ENCODE measurements around the gene WDR48. TPM values are rescaled to one million over a fixed set of nuclear protein-coding genes. Genes with fewer than 3 reads are reported as not detected.

Gene WDR48
- total and polyA plus RNA-seq, 9 of the 15 experiments (the other 6 are each of a cell fraction or from before 2014, with no cell fraction given), result 26.6 to 70.6 (median 48.0) TPM

DNA sequence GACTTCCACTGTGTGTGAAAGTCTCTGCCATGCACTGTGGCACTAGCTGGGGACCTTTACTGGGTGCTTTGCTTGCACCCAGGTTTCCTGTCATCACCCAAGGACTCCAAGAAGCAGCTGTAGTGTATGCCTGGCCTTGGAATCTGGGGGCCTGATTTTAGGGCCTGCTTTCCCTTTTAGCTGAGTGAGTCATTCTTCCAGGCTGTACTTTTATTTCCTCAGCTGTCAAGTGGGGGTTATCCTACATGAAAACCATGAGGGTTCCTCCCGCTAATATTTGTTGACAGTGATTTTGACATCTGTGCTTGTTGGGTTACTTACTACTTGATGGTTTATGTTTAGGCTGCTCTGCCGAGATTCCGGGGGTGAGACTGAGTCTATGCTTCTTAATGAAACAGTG is 37.1 kb downstream of the WDR48 start (continued):
- TF ChIP-seq ZNF57 (CRISPR knock-in tag; IDR thresholded peaks at IDR 0.05), result no peak

DNA sequence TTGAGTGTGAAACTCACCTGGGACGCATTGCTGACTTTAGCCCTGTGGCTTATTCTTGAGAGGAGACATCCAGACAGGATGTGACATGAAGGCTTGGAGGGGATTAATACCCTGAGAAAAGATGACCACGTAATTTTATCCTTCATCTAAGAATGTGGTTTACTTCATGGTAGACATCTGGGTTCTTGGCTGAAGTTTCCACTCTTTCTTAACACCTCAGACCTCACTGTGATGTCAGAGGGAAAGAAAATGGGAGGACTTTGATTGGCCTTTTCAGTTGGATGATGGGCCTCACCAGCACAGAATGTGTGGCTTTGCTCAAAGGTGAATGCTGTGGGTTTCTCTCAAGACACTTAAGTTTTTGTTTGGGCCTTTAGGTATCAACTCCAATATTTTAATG is 39.1 kb downstream of the WDR48 start:
- DNase-seq (ENCODE audit: extremely low read depth in 1 of 4, low spot score in 3 of 4) (no peak), FAIRE-seq (no peak), ATAC-seq (no peak)
- Histone ChIP-seq H3K79me2 (ENCODE audit: control insufficient read depth, insufficient read depth, low read length) (no peaks in the 10 kb centered on the region), H3K36me3 (ENCODE audit: control insufficient read depth, insufficient read depth, low read length) (peaks cover 84% of the 10 kb centered on the region), H3K4me1 (replicated peaks in 1 of 2; ENCODE audit: control insufficient read depth in 2 of 2, insufficient read depth in 2 of 2, low read length in 2 of 2) (no peaks in the 10 kb centered on the region), H3K4me2 (ENCODE audit: insufficient read depth, low read length) (no peak overlapping the region), H3K9me1 (ENCODE audit: control insufficient read depth, insufficient read depth, low read length) (no peaks in the 10 kb centered on the region), H3K4me3 (no peak overlapping the region), H4K20me1 (replicated peaks; ENCODE audit: control insufficient read depth, insufficient read depth, low read length) (no peaks in the 10 kb centered on the region), H3K9me3 (replicated peaks; ENCODE audit: control insufficient read depth, insufficient read depth, low read depth, low read length) (no peaks in the 10 kb centered on the region), H3K27me3 (ENCODE audit: control insufficient read depth in 2 of 2, insufficient read depth in 2 of 2, low read length in 2 of 2) (no peaks in the 10 kb centered on the region), H3K9ac (ENCODE audit: insufficient read depth in 1 of 2, low read depth in 2 of 2, low read length in 2 of 2) (no peak overlapping the region), H3K27ac (ENCODE audit: extremely low read depth, low read depth, low read length) (no peak overlapping the region), H2AFZ (ENCODE audit: low read depth, low read length) (no peak overlapping the region)
- CTCF ChIA-PET (ENCODE audit: low intra/inter-chr PET ratio), result no interaction called here
- no TSS peak for BruUV-seq (replicated peaks)
- in situ Hi-C loops (cut with MboI) (no loop called here), intact Hi-C loops (cut with micrococcal nuclease) (no loop called here)
- POLR2A ChIA-PET, result no interaction called here
- WGBS (ENCODE audit: insufficient coverage, low coverage, missing lambda C conversion rate), result 70% methylated on average over 2 of the region's 2 CpGs
- TF ChIP-seq RB1 (IDR thresholded peaks at IDR 0.05; ENCODE audit: low read depth) (no peak), ZC3H4 (CRISPR knock-in tag; IDR thresholded peaks at IDR 0.05; ENCODE audit: borderline replicate concordance) (no peak), MCM2 (IDR thresholded peaks at IDR 0.05; ENCODE audit: low read depth) (no peak), U2AF2 (optimal IDR thresholded peaks at IDR 0.05; ENCODE audit: low read depth, low read length) (no peak)
- TF ChIP-seq, protein P1, sequence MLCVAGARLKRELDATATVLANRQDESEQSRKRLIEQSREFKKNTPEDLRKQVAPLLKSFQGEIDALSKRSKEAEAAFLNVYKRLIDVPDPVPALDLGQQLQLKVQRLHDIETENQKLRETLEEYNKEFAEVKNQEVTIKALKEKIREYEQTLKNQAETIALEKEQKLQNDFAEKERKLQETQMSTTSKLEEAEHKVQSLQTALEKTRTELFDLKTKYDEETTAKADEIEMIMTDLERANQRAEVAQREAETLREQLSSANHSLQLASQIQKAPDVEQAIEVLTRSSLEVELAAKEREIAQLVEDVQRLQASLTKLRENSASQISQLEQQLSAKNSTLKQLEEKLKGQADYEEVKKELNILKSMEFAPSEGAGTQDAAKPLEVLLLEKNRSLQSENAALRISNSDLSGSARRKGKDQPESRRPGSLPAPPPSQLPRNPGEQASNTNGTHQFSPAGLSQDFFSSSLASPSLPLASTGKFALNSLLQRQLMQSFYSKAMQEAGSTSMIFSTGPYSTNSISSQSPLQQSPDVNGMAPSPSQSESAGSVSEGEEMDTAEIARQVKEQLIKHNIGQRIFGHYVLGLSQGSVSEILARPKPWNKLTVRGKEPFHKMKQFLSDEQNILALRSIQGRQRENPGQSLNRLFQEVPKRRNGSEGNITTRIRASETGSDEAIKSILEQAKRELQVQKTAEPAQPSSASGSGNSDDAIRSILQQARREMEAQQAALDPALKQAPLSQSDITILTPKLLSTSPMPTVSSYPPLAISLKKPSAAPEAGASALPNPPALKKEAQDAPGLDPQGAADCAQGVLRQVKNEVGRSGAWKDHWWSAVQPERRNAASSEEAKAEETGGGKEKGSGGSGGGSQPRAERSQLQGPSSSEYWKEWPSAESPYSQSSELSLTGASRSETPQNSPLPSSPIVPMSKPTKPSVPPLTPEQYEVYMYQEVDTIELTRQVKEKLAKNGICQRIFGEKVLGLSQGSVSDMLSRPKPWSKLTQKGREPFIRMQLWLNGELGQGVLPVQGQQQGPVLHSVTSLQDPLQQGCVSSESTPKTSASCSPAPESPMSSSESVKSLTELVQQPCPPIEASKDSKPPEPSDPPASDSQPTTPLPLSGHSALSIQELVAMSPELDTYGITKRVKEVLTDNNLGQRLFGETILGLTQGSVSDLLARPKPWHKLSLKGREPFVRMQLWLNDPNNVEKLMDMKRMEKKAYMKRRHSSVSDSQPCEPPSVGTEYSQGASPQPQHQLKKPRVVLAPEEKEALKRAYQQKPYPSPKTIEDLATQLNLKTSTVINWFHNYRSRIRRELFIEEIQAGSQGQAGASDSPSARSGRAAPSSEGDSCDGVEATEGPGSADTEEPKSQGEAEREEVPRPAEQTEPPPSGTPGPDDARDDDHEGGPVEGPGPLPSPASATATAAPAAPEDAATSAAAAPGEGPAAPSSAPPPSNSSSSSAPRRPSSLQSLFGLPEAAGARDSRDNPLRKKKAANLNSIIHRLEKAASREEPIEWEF (CRISPR knock-in tag; IDR thresholded peaks at IDR 0.05), result no peak
- TF ChIP-seq, protein P2, sequence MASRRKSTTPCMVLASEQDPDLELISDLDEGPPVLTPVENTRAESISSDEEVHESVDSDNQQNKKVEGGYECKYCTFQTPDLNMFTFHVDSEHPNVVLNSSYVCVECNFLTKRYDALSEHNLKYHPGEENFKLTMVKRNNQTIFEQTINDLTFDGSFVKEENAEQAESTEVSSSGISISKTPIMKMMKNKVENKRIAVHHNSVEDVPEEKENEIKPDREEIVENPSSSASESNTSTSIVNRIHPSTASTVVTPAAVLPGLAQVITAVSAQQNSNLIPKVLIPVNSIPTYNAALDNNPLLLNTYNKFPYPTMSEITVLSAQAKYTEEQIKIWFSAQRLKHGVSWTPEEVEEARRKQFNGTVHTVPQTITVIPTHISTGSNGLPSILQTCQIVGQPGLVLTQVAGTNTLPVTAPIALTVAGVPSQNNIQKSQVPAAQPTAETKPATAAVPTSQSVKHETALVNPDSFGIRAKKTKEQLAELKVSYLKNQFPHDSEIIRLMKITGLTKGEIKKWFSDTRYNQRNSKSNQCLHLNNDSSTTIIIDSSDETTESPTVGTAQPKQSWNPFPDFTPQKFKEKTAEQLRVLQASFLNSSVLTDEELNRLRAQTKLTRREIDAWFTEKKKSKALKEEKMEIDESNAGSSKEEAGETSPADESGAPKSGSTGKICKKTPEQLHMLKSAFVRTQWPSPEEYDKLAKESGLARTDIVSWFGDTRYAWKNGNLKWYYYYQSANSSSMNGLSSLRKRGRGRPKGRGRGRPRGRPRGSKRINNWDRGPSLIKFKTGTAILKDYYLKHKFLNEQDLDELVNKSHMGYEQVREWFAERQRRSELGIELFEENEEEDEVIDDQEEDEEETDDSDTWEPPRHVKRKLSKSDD (conservative IDR thresholded peaks at IDR 0.05; ENCODE audit: low read length), result no peak
- TF ChIP-seq, protein P3, sequence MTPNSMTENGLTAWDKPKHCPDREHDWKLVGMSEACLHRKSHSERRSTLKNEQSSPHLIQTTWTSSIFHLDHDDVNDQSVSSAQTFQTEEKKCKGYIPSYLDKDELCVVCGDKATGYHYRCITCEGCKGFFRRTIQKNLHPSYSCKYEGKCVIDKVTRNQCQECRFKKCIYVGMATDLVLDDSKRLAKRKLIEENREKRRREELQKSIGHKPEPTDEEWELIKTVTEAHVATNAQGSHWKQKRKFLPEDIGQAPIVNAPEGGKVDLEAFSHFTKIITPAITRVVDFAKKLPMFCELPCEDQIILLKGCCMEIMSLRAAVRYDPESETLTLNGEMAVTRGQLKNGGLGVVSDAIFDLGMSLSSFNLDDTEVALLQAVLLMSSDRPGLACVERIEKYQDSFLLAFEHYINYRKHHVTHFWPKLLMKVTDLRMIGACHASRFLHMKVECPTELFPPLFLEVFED (CRISPR knock-in tag; conservative IDR thresholded peaks at IDR 0.05), result no peak
